Astrocyte (in vitro differentiated cells and primary cell): ENCODE data around the gene TRNAU1AP.

Source experiments
- EZH2 ChIP-seq: IDR thresholded peaks from 2 replicates; pipeline ENCODE4 v1.6.1; 2012; ENCODE audit warnings: mild to moderate bottlenecking, low read length, inconsistent platforms; ENCODE audit not compliant: insufficient read depth
- TF ChIP-seq, protein P1 (sequence below): IDR thresholded peaks from 2 replicates; pipeline ENCODE4 v1.5.1; 2011; ENCODE audit warnings: low read depth, mild to moderate bottlenecking, inconsistent platforms, low read length, moderate library complexity; ENCODE audit not compliant: insufficient read depth

DNA sequence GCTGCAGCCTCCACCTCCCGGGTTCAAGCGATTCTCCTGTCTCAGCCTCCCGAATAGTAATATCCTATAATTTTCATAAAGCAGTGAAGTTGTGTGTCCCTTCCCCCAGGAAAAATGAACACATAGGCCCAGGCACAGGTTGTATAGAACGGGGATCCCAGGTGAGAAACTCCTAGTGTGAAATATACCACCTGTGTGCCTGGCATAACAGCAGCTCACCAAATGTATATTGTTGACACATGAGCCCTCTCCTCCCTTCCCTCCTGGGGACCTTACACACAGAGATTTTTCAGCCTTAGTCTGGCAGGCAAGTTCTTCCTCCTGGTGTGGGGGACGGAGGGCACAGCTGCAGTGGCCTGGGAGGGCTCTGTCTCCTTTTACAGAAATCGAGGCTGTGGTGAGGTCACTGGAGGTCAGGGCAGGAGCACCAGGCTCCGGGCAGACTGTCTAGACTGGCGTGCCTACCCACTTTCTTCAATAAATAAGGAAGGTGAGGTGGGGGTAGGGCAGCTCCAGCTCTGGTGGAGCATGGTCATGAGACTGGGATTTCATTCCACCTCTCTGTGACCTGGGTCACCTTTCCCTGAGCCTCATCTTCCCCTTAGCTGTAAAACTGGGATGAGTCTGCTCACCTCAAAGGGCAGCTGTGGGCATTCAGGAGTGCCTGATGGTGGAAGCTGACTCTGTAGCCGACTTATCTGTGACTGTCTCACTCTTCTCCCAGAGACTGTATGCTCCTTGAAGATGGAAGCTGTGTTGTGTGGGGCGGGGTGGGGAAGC, 32.7 kb upstream of the TRNAU1AP start:
- TF ChIP-seq, protein P1, sequence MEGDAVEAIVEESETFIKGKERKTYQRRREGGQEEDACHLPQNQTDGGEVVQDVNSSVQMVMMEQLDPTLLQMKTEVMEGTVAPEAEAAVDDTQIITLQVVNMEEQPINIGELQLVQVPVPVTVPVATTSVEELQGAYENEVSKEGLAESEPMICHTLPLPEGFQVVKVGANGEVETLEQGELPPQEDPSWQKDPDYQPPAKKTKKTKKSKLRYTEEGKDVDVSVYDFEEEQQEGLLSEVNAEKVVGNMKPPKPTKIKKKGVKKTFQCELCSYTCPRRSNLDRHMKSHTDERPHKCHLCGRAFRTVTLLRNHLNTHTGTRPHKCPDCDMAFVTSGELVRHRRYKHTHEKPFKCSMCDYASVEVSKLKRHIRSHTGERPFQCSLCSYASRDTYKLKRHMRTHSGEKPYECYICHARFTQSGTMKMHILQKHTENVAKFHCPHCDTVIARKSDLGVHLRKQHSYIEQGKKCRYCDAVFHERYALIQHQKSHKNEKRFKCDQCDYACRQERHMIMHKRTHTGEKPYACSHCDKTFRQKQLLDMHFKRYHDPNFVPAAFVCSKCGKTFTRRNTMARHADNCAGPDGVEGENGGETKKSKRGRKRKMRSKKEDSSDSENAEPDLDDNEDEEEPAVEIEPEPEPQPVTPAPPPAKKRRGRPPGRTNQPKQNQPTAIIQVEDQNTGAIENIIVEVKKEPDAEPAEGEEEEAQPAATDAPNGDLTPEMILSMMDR = no peak
- TF ChIP-seq EZH2 = no peak
